ENCODE data around the gene ARL6IP1. TPM values are rescaled to one million over a fixed set of nuclear protein-coding genes. Genes with fewer than 3 reads are reported as not detected.

ARL6IP1 gene
- total RNA-seq (2022; extraction: Qiagen RNA extraction; ENCODE audit: low read depth) = 212 to 438 TPM (median 291 TPM) in 5 replicates

GRCh38 chr16:18801145-18801972 lies at the start of gene ARL6IP1:
Gene ARL6IP1 (minus strand): TSS chr16:18801549. CDS start chr16:18801466, 83 bp downstream.

GRCh38 chr16:18789850-18790706 lies 11.3 kb downstream of the ARL6IP1 start, which contains the start of gene RPS15A:
Gene RPS15A (minus strand): TSS chr16:18790334. CDS start chr16:18789113, 1,221 bp downstream.

Other genes starting within 250 kb of the ARL6IP1 start
- 104 to 118 TPM (median 110 TPM) in 5 replicates for gene NOMO2, start 239.5 kb downstream of the ARL6IP1 start, total RNA-seq (2022; extraction: Qiagen RNA extraction; ENCODE audit: low read depth)
- gene RPS15A, start 11.2 kb downstream of the ARL6IP1 start, total RNA-seq (2022; extraction: Qiagen RNA extraction; ENCODE audit: low read depth) = 2,113 to 2,838 TPM (median 2,279 TPM) in 5 replicates
- gene SMG1, start 124.9 kb upstream of the ARL6IP1 start, total RNA-seq (2022; extraction: Qiagen RNA extraction; ENCODE audit: low read depth) = 11.8 to 27.0 TPM (median 19.8 TPM) in 5 replicates
- 6.9 to 10.5 TPM (median 8.7 TPM) in 5 replicates for gene TMC7, start 182.4 kb upstream of the ARL6IP1 start, total RNA-seq (2022; extraction: Qiagen RNA extraction; ENCODE audit: low read depth)

Data from A549 treated with ZK216348 at 1 μM for 4 hours (cell line).